DMS 273 (cell line): ENCODE results near the gene CCDC6.
"Not testable (repeated sequence)": the region's sequence is repeated elsewhere in the genome, so short reads cannot be mapped to it uniquely, and the experiment has no call there.

ENCODE experiments used
- DNase-seq: peaks from one replicate; lab custom pipeline; 2025; ENCODE audit not compliant: unreplicated experiment; lab: John Stamatoyannopoulos, UW

CCDC6 gene

GRCh38 chr10:59771162-59771807 is 135.1 kb downstream of the CCDC6 start:
- DNase-seq: no peak

DNA sequence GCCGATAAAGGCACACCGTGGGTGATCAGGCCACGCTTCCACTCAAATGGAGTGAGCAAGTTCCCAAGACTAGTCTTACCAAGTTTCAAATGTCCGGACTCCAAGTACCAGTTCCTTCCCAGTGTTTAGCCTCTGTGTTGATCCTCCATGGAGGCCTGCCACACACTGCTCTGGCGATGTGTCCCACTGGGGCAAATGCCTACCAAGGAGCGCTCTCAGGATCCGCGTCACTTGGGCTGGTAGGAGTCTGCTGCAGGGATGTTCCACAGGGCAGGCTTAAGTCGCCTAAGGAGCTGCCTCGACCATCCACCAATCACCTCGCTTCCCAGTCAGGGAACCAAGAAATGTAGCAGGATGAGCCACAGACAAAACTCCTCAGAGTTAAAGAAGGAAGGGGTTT is 135.7 kb downstream of the CCDC6 start:
- DNase-seq: no peak

- no peak for DNase-seq
These were observed 143.9 kb downstream of the CCDC6 start for GRCh38 chr10:59762505-59762904.

DNA sequence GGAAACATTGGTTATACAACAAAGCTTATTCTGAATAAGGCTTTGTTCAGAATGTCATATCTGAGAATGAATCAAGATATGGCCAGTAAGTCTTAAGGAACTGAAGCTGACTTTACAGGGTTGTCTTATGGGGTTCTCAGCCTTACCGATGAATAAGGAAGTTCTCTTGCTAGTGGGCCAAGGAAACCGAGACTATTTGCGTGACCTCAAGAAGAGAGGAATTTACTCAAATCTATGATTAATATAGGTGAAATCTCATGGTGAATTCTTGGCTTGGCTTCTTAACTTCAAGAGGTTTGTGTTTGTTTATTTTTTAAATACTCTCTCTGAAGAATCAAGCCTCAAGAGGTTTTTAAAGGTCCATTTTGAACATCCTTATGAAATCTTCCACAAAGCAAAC is 148.4 kb downstream of the CCDC6 start:
- DNase-seq: no peak

DNA sequence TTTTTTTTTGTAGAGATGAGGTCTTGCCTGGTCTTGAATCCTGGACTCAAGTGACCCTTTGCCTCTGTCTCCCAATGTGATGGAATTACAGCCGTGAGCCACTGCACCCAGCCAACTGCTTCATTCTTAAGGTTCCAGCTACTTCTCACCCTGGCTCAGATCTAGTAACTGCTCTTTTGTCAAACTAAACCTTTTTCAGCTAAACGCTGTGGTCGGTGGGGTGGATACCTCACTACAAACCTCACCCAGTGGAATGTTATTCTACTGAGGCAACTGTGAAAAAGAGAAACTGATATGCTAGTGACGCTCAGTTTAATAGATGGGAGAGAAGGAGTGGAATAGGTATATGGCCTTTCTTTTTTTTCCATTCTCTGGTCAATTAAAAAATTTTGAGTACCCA is 151.4 kb downstream of the CCDC6 start:
- DNase-seq: no peak

GRCh38 chr10:59753267-59753666 is 153.1 kb downstream of the CCDC6 start, which contains the start of gene MRLN:
MRLN (minus strand) TSS chr10:59753455.
- peak; percentile 82 for DNase-seq

- DNase-seq: peak; percentile 43
These were observed 153.9 kb downstream of the CCDC6 start for GRCh38 chr10:59752278-59752940.

DNA sequence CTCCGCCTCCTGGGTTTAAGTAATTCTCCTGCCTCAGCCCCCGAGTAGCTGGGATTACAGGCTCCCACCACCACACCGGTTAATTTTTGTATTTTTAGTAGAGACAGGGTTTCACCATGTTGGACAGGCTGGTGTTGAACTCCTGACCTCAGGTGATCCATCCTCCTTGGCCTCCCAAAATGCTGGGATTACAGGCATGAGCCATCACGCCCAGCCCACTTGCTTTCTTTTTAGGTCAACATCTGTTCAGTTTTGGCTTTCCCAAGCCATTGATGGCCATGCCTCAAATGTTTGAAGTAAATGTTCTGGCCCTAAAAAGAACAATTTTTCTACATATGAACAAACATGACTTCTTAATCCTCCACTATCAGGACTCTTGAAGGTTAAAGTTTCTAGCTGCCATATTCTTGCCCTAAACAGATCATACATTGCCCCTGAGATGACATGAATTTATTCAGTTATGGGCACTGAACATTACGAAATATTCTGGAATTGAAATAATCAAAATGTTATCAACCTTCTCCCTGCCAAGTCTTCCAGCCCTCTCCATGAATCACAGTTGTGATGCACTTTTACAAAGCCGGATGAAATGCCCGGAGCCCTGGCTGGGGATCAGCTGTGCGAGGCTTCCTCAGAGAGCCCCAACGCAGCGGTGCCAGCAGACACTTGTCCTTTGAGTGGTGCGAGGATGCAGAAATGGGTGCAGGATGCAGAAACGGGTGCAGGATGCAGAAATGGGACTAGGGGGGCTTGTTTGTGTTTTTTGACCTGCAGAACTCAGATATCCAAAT is 156.0 kb downstream of the CCDC6 start:
- DNase-seq: peak; percentile 33

- no peak for DNase-seq
These were observed 157.5 kb downstream of the CCDC6 start for GRCh38 chr10:59748834-59749233.

DNA sequence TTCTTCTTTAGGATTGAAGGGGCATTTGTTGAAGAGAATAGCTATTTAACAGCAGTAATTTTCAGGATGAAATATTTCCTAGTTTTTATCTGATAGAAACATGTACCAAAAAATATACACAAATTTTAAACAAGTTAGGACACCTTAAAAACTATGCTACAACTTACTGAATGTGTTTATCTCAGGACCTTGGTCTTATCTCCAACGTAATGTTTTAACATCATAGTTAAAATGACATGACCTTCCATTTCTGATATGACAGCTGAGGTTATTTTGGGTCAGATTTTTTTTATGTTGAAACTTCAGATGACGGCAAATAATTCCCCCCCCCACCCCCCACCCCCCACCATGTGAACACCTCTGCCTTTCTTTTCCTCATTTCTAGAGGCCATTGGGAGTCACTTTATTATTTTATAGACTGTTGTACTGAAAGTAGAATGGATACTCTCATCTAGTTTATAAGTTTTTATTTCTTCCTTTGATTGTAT is 161.1 kb downstream of the CCDC6 start:
- no peak for DNase-seq

DNA sequence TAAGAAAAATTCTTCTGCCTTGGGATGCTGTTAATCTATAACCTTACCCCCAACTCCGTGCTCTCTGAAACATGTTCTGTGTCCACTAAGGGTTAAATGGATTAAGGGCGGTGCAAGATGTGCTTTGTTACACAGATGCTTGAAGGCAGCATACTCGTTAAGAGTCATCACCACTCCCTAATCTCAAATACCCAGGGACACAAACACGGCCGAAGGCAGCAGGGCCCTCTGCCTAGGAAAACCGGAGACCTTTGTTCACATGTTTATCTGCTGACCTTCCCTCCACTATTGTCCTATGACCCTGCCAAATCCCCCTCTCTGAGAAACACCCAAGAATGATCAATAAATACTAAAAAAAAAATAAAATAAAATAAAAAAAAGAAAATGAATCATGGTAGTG is 161.6 kb downstream of the CCDC6 start:
- DNase-seq: not testable (repeated sequence)

DNA sequence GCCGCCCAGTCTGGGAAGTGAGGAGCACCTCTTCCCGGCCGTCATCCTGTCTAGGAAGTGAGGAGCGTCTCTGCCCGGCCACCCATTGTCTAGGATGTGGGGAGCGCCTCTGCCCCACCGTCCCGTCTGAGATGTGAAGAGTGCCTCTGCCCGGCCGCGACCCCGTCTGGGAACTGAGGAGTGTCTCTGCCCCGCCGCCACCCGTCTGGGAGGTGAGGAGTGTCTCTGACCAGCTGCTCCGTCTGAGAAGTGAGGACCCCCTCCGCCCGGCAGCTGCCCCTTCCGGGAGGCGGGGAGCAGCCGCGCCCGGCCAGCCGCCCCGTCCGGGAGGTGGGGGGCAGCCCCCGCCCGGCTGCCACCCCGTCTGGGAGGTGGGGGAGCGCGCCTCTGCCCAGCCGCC is 162.2 kb downstream of the CCDC6 start:
- not testable (repeated sequence) for DNase-seq

DNA sequence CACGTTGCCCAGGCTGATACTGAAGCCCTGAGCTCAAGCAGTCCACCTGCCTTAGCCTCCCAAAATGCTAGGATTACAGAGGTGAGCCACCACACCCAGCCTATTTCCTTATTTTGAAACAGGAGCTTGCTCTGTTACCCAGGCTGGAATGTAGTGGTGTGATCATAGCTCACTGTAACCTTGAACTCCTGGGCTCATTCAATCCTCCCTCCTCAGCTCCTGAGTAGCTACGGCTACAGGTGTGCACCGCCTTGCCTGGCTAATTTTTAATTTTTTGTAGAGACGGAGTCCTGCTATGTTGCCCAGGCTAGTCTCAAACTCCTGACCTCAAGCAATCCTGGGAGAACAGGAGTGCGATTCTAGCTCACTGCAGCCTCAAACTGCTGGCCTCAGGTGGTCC is 164.8 kb downstream of the CCDC6 start:
- no peak for DNase-seq

- no peak for DNase-seq
These were observed 165.3 kb downstream of the CCDC6 start for GRCh38 chr10:59741048-59741447.
